Spleen (tissue), 11 donors: ENCODE measurements around the gene WDR72. TPM values are rescaled to one million over a fixed set of nuclear protein-coding genes. Genes with fewer than 3 reads are reported as not detected.

ENCODE experiments used
- DNase-seq: peaks from one replicate; pipeline ENCODE4 v3.0.0-alpha.2; 2020
- H3K27ac ChIP-seq, 8 donors: fragments of 200-600 bp; sonication (generic) in 7 of 8; 1 replicate in 4 of 8; 2 replicates in 4 of 8; pipeline versions ENCODE4 v1.5.0 to v1.8.0; 2016 to 2021; ENCODE audit warnings: inconsistent platforms in 4 of 8, mild to moderate bottlenecking in 4 of 8, moderate library complexity in 1 of 8
- H3K27me3 ChIP-seq, 7 donors: fragments of 200-600 bp; sonication (generic) in 6 of 7; replicated peaks in 1 of 7; 1 replicate in 4 of 7; 2 replicates in 3 of 7; pipeline versions ENCODE4 v1.5.0 to v1.8.0; 2016 to 2021; ENCODE audit warnings: inconsistent platforms in 3 of 7, mild to moderate bottlenecking in 1 of 7
- H3K36me3 ChIP-seq, 6 donors: fragments of 200-600 bp; sonication (generic) in 5 of 6; 1 replicate in 4 of 6; 2 replicates in 2 of 6; pipeline versions ENCODE4 v1.5.0 to v1.8.0; 2016 to 2021; ENCODE audit warnings: inconsistent platforms in 2 of 6
- H3K4me1 ChIP-seq, 6 donors: fragments of 200-600 bp; sonication (generic) in 5 of 6; 1 replicate in 3 of 6; 2 replicates in 3 of 6; pipeline versions ENCODE4 v1.5.0 to v1.8.0; 2016 to 2021; ENCODE audit warnings: inconsistent platforms in 3 of 6
- H3K4me3 ChIP-seq, 8 donors: fragments of 200-600 bp; sonication (generic) in 7 of 8; 1 replicate in 4 of 8; 2 replicates in 4 of 8; pipeline versions ENCODE4 v1.5.0 to v1.8.0; 2016 to 2021; ENCODE audit warnings: inconsistent platforms in 4 of 8, mild to moderate bottlenecking in 4 of 8, moderate library complexity in 2 of 8
- H3K9me3 ChIP-seq, 8 donors: fragments of 200-600 bp; sonication (generic) in 7 of 8; 1 replicate in 4 of 8; 2 replicates in 4 of 8; pipeline versions ENCODE4 v1.5.0 to v1.8.0; 2016 to 2021; ENCODE audit warnings: inconsistent platforms in 4 of 8
- CTCF ChIP-seq, 11 experiments: fragments of 200-600 bp in 7 of 11; fragments of 450-650 bp in 4 of 11; sonication (generic) in 4 of 11; IDR thresholded peaks in 8 of 11; conservative IDR thresholded peaks in 3 of 11; 1 replicate in 7 of 11; 2 replicates in 4 of 11; pipeline versions ENCODE4 v1.4.0 to v1.8.0; 2016 to 2021; ENCODE audit warnings: antibody characterized with exemption in 11 of 11, inconsistent platforms in 4 of 11, mild to moderate bottlenecking in 1 of 11
- POLR2A ChIP-seq, 3 donors: fragments of 450-650 bp; IDR thresholded peaks; one replicate each; pipeline ENCODE4 v1.5.1; 2017; ENCODE audit warnings: antibody characterized with exemption in 3 of 3, mild to moderate bottlenecking in 1 of 3
- POLR2AphosphoS5 ChIP-seq, 3 donors: sonication (generic); formaldehyde crosslinking; IDR thresholded peaks; one replicate each; pipeline ENCODE4 v1.5.1; 2017; ENCODE audit warnings: antibody characterized with exemption in 3 of 3
- WGBS, 5 donors: extraction: QIAGEN DNeasy Blood & Tissue Kit in 3 of 5; methylation state at CpG; one replicate each; pipeline versions ENCODE4 v1.1.5 to v1.1.7; 2013 to 2018; 5-methylcytosine and 5-hydroxymethylcytosine counted together
- intact Hi-C: fragments of 100-400 bp; cut with DNase I; formaldehyde crosslinking; loops from one replicate; pipeline ENCODE4 v1.15.0; 2023; ENCODE audit warnings: low total_unique reads
- polyA plus RNA-seq, 3 donors: library from polyadenylated mRNA; stranded (reverse); fragments of 200-250 nt; gene quantifications; one replicate each; pipeline ENCODE4 v1.2.1, GENCODE V29; 2013
- total RNA-seq, 7 donors: library from RNA; depleted of rRNA in 3 of 7; stranded (reverse); fragments of >200 nt in 3 of 7; fragmentation: NEBNext Ultra II Directional in 4 of 7; extraction: Animal tissue kit (Norgen Biotek cat#: 25700) in 4 of 7; gene quantifications; one replicate each; pipeline versions ENCODE4 v1.1.0 to v1.2.1, GENCODE V29; 2016 to 2021
- donor health status: healthy with polysubstance abuse.
- donor health status: DM: no; HTN: no; CAD: no; lungs with moderate emphysema.
- donor health status: DM: no; HTN: no; CAD: no.
- donor health status: Bipolar disorder and iron deficiency.
- donor health status: healthy.
- donor health status: DM: no; HTN: no; CAD: no.
- donor health status: DM: yes; HTN: yes; CAD: no.

WDR72 gene
- total and polyA plus RNA-seq, 10 donors: not detected

GRCh38 chr15:53762916-53763315 is 3.5 kb upstream of the WDR72 start:
- 80 to 91% (median 84%) methylated on average over 2 of the region's 2 CpGs for WGBS, 5 donors

GRCh38 chr15:53758412-53758811 is 1.1 kb downstream of the WDR72 start:
- intact Hi-C loops: no loop called here
- WGBS, 5 donors: 4 to 16% (median 9%) methylated on average over 7 of the region's 7 CpGs
- no peak for DNase-seq
- Histone ChIP-seq H3K36me3 (no peaks in the 10 kb centered on the region), H3K27me3 (peaks cover 0 to 60% (median 23%) of the 10 kb centered on the region in 7 donors), H3K4me1 (peaks cover 0 to 6% (median 3%) of the 10 kb centered on the region in 6 donors), H3K4me3 (no peak overlapping the region), H3K9me3 (no peaks in the 10 kb centered on the region), H3K27ac (no peak overlapping the region)
- TF ChIP-seq POLR2A (IDR thresholded peaks at IDR 0.05): no peak
- TF ChIP-seq CTCF (IDR thresholded peaks at IDR 0.05 in 8 of 11, conservative IDR thresholded peaks at IDR 0.05 in 3 of 11): no peak
- TF ChIP-seq POLR2AphosphoS5 (IDR thresholded peaks at IDR 0.05): no peak

More at GRCh38 chr15:53762916-53763315, 3.5 kb upstream of the WDR72 start:
- H3K27me3 ChIP-seq: peaks cover 0 to 48% (median 23%) of the 10 kb centered on the region in 7 donors
- H3K27ac ChIP-seq: no peak overlapping the region
- TF ChIP-seq CTCF (IDR thresholded peaks at IDR 0.05 in 8 of 11, conservative IDR thresholded peaks at IDR 0.05 in 3 of 11) (no peak), POLR2AphosphoS5 (IDR thresholded peaks at IDR 0.05) (no peak), POLR2A (IDR thresholded peaks at IDR 0.05) (no peak)
- DNase-seq: no peak
- H3K4me3 ChIP-seq: no peak overlapping the region
- H3K4me1 ChIP-seq: peaks cover 0 to 6% (median 3%) of the 10 kb centered on the region in 6 donors
- no peaks in the 10 kb centered on the region for H3K9me3 ChIP-seq
- intact Hi-C loops: no loop called here
- H3K36me3 ChIP-seq: no peaks in the 10 kb centered on the region

GRCh38 chr15:53757906-53758305 is 1.6 kb downstream of the WDR72 start:
- intact Hi-C loops: no loop called here
- H3K27me3 ChIP-seq: peaks cover 0 to 60% (median 23%) of the 10 kb centered on the region in 7 donors
- no peak overlapping the region for H3K4me3 ChIP-seq

GRCh38 chr15:53753813-53754212 is 5.7 kb downstream of the WDR72 start:
- Histone ChIP-seq H3K27ac (no peak overlapping the region), H3K36me3 (no peaks in the 10 kb centered on the region), H3K27me3 (peaks cover 0 to 22% (median 5%) of the 10 kb centered on the region in 7 donors), H3K9me3 (no peaks in the 10 kb centered on the region), H3K4me3 (no peak overlapping the region), H3K4me1 (no peaks in the 10 kb centered on the region)
- intact Hi-C loops: no loop called here
- TF ChIP-seq CTCF (IDR thresholded peaks at IDR 0.05 in 8 of 11, conservative IDR thresholded peaks at IDR 0.05 in 3 of 11) (no peak), POLR2AphosphoS5 (IDR thresholded peaks at IDR 0.05) (no peak), POLR2A (IDR thresholded peaks at IDR 0.05) (no peak)
- 51 to 80% (median 59%) methylated on average over 1 of the region's 1 CpG for WGBS, 5 donors
- DNase-seq: no peak

More at GRCh38 chr15:53757906-53758305, 1.6 kb downstream of the WDR72 start:
- no peak for TF ChIP-seq CTCF (IDR thresholded peaks at IDR 0.05 in 8 of 11, conservative IDR thresholded peaks at IDR 0.05 in 3 of 11)
- no peak for TF ChIP-seq POLR2AphosphoS5 (IDR thresholded peaks at IDR 0.05)
- no peak for TF ChIP-seq POLR2A (IDR thresholded peaks at IDR 0.05)
- H3K27ac ChIP-seq: no peak overlapping the region
- 81 to 94% (median 84%) methylated on average over 6 of the region's 6 CpGs for WGBS, 5 donors
- peaks cover 0 to 6% (median 3%) of the 10 kb centered on the region in 6 donors for H3K4me1 ChIP-seq
- no peaks in the 10 kb centered on the region for H3K36me3 ChIP-seq
- DNase-seq: no peak
- H3K9me3 ChIP-seq: no peaks in the 10 kb centered on the region
